ENCODE data around the gene GTPBP4.

Gene GTPBP4

DNA sequence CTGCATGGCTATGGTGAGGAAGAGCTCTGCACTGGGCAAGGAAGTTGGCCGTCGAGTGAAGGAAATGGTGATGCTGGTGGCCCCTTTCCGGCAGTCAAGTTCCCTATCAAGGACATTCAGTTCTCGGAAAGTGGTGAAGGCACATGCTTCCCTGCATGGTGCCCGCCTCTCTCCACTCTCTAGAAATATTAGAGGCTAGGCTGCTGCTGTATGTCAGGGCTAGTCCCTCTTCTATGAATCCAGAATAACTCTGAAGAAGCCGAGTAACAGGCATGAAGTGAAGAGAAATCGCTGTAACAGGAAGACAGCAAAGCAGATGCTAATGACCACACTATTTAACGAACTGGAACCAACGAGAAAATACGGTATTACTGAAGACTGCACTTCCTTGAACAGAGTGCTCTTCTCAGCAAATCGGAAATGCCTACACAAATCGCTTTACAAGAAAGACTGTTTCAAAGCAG, 55.3 kb downstream of the GTPBP4 start:
- Histone ChIP-seq H3K4me3 (ENCODE audit: low read length) (peak overlapping the region; percentile 60), H3K4me2 (ENCODE audit: low read length) (peak overlapping the region; percentile 82), H3K9ac (ENCODE audit: low read length) (peak overlapping the region; percentile 42), H3K79me2 (ENCODE audit: low read length) (peaks cover 53% of the 10 kb centered on the region), H3K9me3 (ENCODE audit: insufficient read depth, low read length) (no peaks in the 10 kb centered on the region), H3K36me3 (replicated peaks; ENCODE audit: low read depth, low read length) (peaks cover 53% of the 10 kb centered on the region), H3K4me1 (ENCODE audit: low read length) (peaks cover 37% of the 10 kb centered on the region), H2AFZ (ENCODE audit: low read depth, low read length) (no peak overlapping the region), H3K27me3 (ENCODE audit: low read depth, low read length) (no peaks in the 10 kb centered on the region), H3K27ac (ENCODE audit: low read length) (peak overlapping the region; percentile 81), H4K20me1 (ENCODE audit: insufficient read depth, low read length) (peaks cover 45% of the 10 kb centered on the region)
- TF ChIP-seq EZH2phosphoT487 (IDR thresholded peaks at IDR 0.05; ENCODE audit: low read depth) = no peak
- TF ChIP-seq, protein P1, sequence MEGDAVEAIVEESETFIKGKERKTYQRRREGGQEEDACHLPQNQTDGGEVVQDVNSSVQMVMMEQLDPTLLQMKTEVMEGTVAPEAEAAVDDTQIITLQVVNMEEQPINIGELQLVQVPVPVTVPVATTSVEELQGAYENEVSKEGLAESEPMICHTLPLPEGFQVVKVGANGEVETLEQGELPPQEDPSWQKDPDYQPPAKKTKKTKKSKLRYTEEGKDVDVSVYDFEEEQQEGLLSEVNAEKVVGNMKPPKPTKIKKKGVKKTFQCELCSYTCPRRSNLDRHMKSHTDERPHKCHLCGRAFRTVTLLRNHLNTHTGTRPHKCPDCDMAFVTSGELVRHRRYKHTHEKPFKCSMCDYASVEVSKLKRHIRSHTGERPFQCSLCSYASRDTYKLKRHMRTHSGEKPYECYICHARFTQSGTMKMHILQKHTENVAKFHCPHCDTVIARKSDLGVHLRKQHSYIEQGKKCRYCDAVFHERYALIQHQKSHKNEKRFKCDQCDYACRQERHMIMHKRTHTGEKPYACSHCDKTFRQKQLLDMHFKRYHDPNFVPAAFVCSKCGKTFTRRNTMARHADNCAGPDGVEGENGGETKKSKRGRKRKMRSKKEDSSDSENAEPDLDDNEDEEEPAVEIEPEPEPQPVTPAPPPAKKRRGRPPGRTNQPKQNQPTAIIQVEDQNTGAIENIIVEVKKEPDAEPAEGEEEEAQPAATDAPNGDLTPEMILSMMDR (IDR thresholded peaks at IDR 0.05; ENCODE audit: low read depth, low read length) = no peak

DNA sequence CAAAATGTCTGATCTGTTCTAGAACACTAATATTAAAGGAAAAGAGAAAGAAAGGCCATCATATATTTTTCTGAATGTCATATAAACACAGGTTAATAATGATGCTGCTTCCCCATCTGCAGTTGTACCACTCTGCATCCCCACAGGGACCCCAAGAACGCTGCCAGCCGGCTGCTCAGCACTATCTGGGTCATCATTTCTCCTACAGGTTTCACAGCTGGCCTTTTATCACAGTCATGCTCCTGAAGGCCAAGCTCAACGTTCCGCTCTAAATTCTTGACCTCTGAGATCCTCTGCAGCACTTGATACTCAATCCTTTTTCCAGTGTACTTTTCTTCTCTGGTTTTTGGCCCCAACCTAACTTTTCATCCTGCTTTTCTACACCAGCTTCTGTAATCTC, 55.9 kb downstream of the GTPBP4 start:
- Histone ChIP-seq H3K9ac (ENCODE audit: low read length) (peak overlapping the region; percentile 39), H4K20me1 (ENCODE audit: insufficient read depth, low read length) (peaks cover 45% of the 10 kb centered on the region), H3K4me2 (ENCODE audit: low read length) (peak overlapping the region; percentile 82), H3K9me3 (ENCODE audit: insufficient read depth, low read length) (no peaks in the 10 kb centered on the region), H3K36me3 (replicated peaks; ENCODE audit: low read depth, low read length) (peaks cover 52% of the 10 kb centered on the region), H3K79me2 (ENCODE audit: low read length) (peaks cover 54% of the 10 kb centered on the region), H3K27ac (ENCODE audit: low read length) (peak overlapping the region; percentile 81), H3K27me3 (ENCODE audit: low read depth, low read length) (no peaks in the 10 kb centered on the region), H3K4me3 (ENCODE audit: low read length) (peak overlapping the region; percentile 60), H3K4me1 (ENCODE audit: low read length) (peaks cover 37% of the 10 kb centered on the region), H2AFZ (ENCODE audit: low read depth, low read length) (no peak overlapping the region)
- TF ChIP-seq, protein P1 (IDR thresholded peaks at IDR 0.05; ENCODE audit: low read depth, low read length) = no peak
- TF ChIP-seq EZH2phosphoT487 (IDR thresholded peaks at IDR 0.05; ENCODE audit: low read depth) = no peak

DNA sequence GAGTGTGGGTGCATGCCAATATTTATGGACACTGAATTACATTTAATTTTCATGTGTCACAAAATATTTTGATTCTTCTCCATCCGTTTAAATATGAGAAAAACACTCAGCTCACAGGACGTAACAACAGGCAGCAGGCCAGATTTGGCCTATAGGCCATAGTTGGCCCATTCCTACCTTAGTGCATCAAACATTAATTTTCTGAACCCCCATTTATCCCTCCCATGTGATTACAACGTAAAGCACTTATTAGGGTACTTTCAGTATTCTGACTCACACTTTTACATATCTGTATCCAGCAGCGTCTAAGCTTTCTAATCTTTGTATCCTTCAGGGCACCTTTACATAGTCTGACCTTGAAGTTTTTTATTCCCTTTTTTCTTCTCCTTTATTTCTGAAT, 56.7 kb downstream of the GTPBP4 start:
- Histone ChIP-seq H3K79me2 (ENCODE audit: low read length) (peaks cover 59% of the 10 kb centered on the region), H3K9ac (ENCODE audit: low read length) (peak overlapping the region; percentile 39; the same call in 1 of the 2 replicates), H3K4me1 (ENCODE audit: low read length) (peaks cover 37% of the 10 kb centered on the region), H2AFZ (ENCODE audit: low read depth, low read length) (no peak overlapping the region), H4K20me1 (ENCODE audit: insufficient read depth, low read length) (peaks cover 45% of the 10 kb centered on the region), H3K9me3 (ENCODE audit: insufficient read depth, low read length) (no peaks in the 10 kb centered on the region), H3K27me3 (ENCODE audit: low read depth, low read length) (no peaks in the 10 kb centered on the region), H3K4me3 (ENCODE audit: low read length) (peak overlapping the region; percentile 60), H3K4me2 (ENCODE audit: low read length) (peak overlapping the region; percentile 82), H3K27ac (ENCODE audit: low read length) (peak overlapping the region; percentile 81), H3K36me3 (replicated peaks; ENCODE audit: low read depth, low read length) (peaks cover 49% of the 10 kb centered on the region)
- TF ChIP-seq, protein P1 (IDR thresholded peaks at IDR 0.05; ENCODE audit: low read depth, low read length) = no peak
- no peak for TF ChIP-seq EZH2phosphoT487 (IDR thresholded peaks at IDR 0.05; ENCODE audit: low read depth)

DNA sequence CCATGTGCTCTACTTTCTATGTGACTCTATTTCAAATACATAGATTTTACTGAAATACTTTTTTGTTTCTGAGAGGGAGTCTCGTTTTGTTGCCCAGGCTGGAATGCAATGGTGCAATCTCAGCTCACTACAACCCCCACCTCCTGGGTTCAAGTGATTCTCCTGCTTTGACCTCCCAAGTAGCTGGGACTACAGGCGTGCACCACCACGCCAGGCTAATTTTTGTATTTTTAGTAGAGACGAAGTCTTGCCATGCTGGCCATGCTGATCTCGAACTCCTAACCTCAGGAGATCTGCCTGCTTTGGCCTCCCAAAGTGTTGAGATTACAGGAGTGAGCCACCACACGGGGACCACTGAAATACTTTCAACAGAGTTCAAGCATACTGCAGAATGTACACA, 57.2 kb downstream of the GTPBP4 start:
- no peak overlapping the region for H2AFZ ChIP-seq (ENCODE audit: low read depth, low read length)
- H3K79me2 ChIP-seq (ENCODE audit: low read length) = peaks cover 60% of the 10 kb centered on the region
- H3K27me3 ChIP-seq (ENCODE audit: low read depth, low read length) = no peaks in the 10 kb centered on the region
- H3K4me3 ChIP-seq (ENCODE audit: low read length) = peak overlapping the region; percentile 60
- TF ChIP-seq EZH2phosphoT487 (IDR thresholded peaks at IDR 0.05; ENCODE audit: low read depth) = no peak
- TF ChIP-seq, protein P1 (IDR thresholded peaks at IDR 0.05; ENCODE audit: low read depth, low read length) = no peak
- peaks cover 44% of the 10 kb centered on the region for H3K36me3 ChIP-seq (replicated peaks; ENCODE audit: low read depth, low read length)
- peaks cover 40% of the 10 kb centered on the region for H4K20me1 ChIP-seq (ENCODE audit: insufficient read depth, low read length)
- H3K4me1 ChIP-seq (ENCODE audit: low read length) = peaks cover 37% of the 10 kb centered on the region
- peak overlapping the region; percentile 81 for H3K27ac ChIP-seq (ENCODE audit: low read length)
- no peaks in the 10 kb centered on the region for H3K9me3 ChIP-seq (ENCODE audit: insufficient read depth, low read length)
- 0 out of 2 replicates have a peak overlapping the region, but pooled peaks have one; percentile 39 for H3K9ac ChIP-seq (ENCODE audit: low read length)
- H3K4me2 ChIP-seq (ENCODE audit: low read length) = peak overlapping the region; percentile 82

All from OCI-LY3 (cell line).